ENCODE data around the gene TSPAN33. TPM values are rescaled to one million over a fixed set of nuclear protein-coding genes. Genes with fewer than 3 reads are reported as not detected.

Gene TSPAN33
- total RNA-seq, 4 donors from 2014 or later = 2.5 to 8.1 (median 2.9) TPM

GRCh38 chr7:129122078-129122750 is 22.3 kb upstream of the TSPAN33 start:
- Histone ChIP-seq H3K27ac (no peak overlapping the region), H3K27me3 (peaks cover 8% of the 10 kb centered on the region), H3K4me3 (no peak overlapping the region), H3K9me3 (no peaks in the 10 kb centered on the region), H3K4me1 (peaks cover 0 to 4% (median 0%) of the 10 kb centered on the region in 4 donors), H3K36me3 (no peaks in the 10 kb centered on the region)
- no peak for TF ChIP-seq EP300 (IDR thresholded peaks at IDR 0.05; ENCODE audit: low read depth)
- TF ChIP-seq POLR2AphosphoS5 (IDR thresholded peaks at IDR 0.05) = no peak
- no peak for TF ChIP-seq POLR2A (IDR thresholded peaks at IDR 0.05)
- TF ChIP-seq CTCF (IDR thresholded peaks at IDR 0.05) = no peak
- WGBS, 2 donors (ENCODE audit: low coverage in 1 of 2) = 46 to 67% methylated on average over 1 to 2 of the region's 2 CpGs
- no peak for DNase-seq
- in situ Hi-C loops (cut with MboI; ENCODE audit: low pct_ligation_motif_present in 1 of 4, low pct_unique_long_range_greater_than_20kb in 1 of 4, low sequenced_read_pairs in 3 of 4) (no loop called here), intact Hi-C loops (cut with DNase I; ENCODE audit: low total_unique reads) (no loop called here)

GRCh38 chr7:129122751-129123509 is 21.6 kb upstream of the TSPAN33 start:
- Histone ChIP-seq H3K27me3 (peaks cover 8% of the 10 kb centered on the region), H3K36me3 (no peaks in the 10 kb centered on the region), H3K4me1 (peaks cover 0 to 4% (median 0%) of the 10 kb centered on the region in 4 donors), H3K27ac (no peak overlapping the region), H3K9me3 (no peaks in the 10 kb centered on the region), H3K4me3 (no peak overlapping the region)
- in situ Hi-C loops (cut with MboI; ENCODE audit: low pct_ligation_motif_present in 1 of 4, low pct_unique_long_range_greater_than_20kb in 1 of 4, low sequenced_read_pairs in 3 of 4) = no loop called here
- TF ChIP-seq POLR2AphosphoS5 (IDR thresholded peaks at IDR 0.05) (no peak), CTCF (IDR thresholded peaks at IDR 0.05) (no peak), EP300 (IDR thresholded peaks at IDR 0.05; ENCODE audit: low read depth) (no peak), POLR2A (IDR thresholded peaks at IDR 0.05) (no peak)
- intact Hi-C loops (cut with DNase I; ENCODE audit: low total_unique reads) = no loop called here
- 71% methylated on average over 4 of the region's 4 CpGs; no CpG with 5 or more reads in 1 of the 2 donors for WGBS, 2 donors (ENCODE audit: low coverage in 1 of 2)
- DNase-seq = no peak

- no peaks in the 10 kb centered on the region for H3K36me3 ChIP-seq
- no peak for DNase-seq
- no peak overlapping the region for H3K27ac ChIP-seq
- intact Hi-C loops (cut with DNase I; ENCODE audit: low total_unique reads) (no loop called here), in situ Hi-C loops (cut with MboI; ENCODE audit: low pct_ligation_motif_present in 1 of 4, low pct_unique_long_range_greater_than_20kb in 1 of 4, low sequenced_read_pairs in 3 of 4) (no loop called here)
- TF ChIP-seq POLR2A (IDR thresholded peaks at IDR 0.05) (no peak), EP300 (IDR thresholded peaks at IDR 0.05; ENCODE audit: low read depth) (no peak), CTCF (IDR thresholded peaks at IDR 0.05) (no peak), POLR2AphosphoS5 (IDR thresholded peaks at IDR 0.05) (no peak)
- H3K4me3 ChIP-seq = no peak overlapping the region
- WGBS, 2 donors (ENCODE audit: low coverage in 1 of 2) = 80 to 92% methylated on average over 3 to 4 of the region's 4 CpGs
- H3K4me1 ChIP-seq = peaks cover 0 to 4% (median 0%) of the 10 kb centered on the region in 4 donors
- H3K9me3 ChIP-seq = no peaks in the 10 kb centered on the region
- peaks cover 8% of the 10 kb centered on the region for H3K27me3 ChIP-seq
Observed at GRCh38 chr7:129123510-129123857, 21.0 kb upstream of the TSPAN33 start.

DNA sequence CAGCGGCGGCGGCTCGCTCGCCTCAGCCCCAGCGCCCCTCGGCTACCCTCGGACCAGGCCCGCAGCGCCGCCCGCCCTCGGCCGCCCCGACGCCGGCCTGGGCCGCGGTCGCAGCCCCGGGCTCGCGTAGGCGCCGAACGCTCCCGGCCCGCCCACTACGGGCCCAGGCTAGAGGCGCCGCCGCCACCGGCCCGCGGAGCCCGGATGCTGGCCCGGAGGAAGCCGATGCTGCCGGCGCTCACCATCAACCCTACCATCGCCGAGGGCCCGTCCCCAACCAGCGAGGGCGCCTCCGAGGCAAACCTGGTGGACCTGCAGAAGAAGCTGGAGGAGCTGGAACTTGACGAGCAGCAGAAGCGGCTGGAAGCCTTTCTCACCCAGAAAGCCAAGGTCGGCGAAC is 18.2 kb upstream of the TSPAN33 start:
- 75 to 87% methylated on average over 6 to 40 of the region's 50 CpGs for WGBS, 2 donors (ENCODE audit: low coverage in 1 of 2)

More for the DNA sequence above, 18.2 kb upstream of the TSPAN33 start:
- Histone ChIP-seq H3K9me3 (no peaks in the 10 kb centered on the region), H3K4me3 (no peak overlapping the region), H3K27me3 (peaks cover 8% of the 10 kb centered on the region), H3K27ac (no peak overlapping the region), H3K36me3 (no peaks in the 10 kb centered on the region), H3K4me1 (peaks cover 0 to 4% (median 0%) of the 10 kb centered on the region in 4 donors)
- DNase-seq = no peak
- intact Hi-C loops (cut with DNase I; ENCODE audit: low total_unique reads) (no loop called here), in situ Hi-C loops (cut with MboI; ENCODE audit: low pct_ligation_motif_present in 1 of 4, low pct_unique_long_range_greater_than_20kb in 1 of 4, low sequenced_read_pairs in 3 of 4) (no loop called here)
- TF ChIP-seq POLR2AphosphoS5 (IDR thresholded peaks at IDR 0.05) (no peak), EP300 (IDR thresholded peaks at IDR 0.05; ENCODE audit: low read depth) (no peak), CTCF (IDR thresholded peaks at IDR 0.05) (no peak), POLR2A (IDR thresholded peaks at IDR 0.05) (no peak)
